ENCODE results near the gene SLBP. TPM values are rescaled to one million over a fixed set of nuclear protein-coding genes. Genes with fewer than 3 reads are reported as not detected.

The SLBP gene
- total RNA-seq, 1 experiment from 2014 or later = 43.5 TPM

- no peaks in the 10 kb centered on the region for H3K36me3 Mint-ChIP-seq (ENCODE audit: insufficient read depth, unreplicated experiment)
- H3K27ac Mint-ChIP-seq (ENCODE audit: low read depth, unreplicated experiment) = peak overlapping the region; percentile 77
- intact Hi-C loops (cut with micrococcal nuclease) = no loop called here
- no peak for TF ChIP-seq CTCF (IDR thresholded peaks at IDR 0.05; ENCODE audit: unreplicated experiment)
- no peaks in the 10 kb centered on the region for H3K9me3 Mint-ChIP-seq (ENCODE audit: unreplicated experiment)
- TSS peak; percentile 58 for BruUV-seq (replicated peaks)
- CTCF ChIA-PET = interaction anchor here (0.9 to 1.9 kb wide), 3 partner anchors 10 to 54 kb away, joined by 3 to 12 read pairs (median 3); no protein-coding TSS in a partner anchor
- POLR2A ChIA-PET = interaction anchor here (0.6 to 2.0 kb wide), 11 partner anchors 10 to 579 kb away, joined by 3 to 8 read pairs (median 5); partner anchors contain the start of genes MXD4 and SLBP
- H3K27me3 Mint-ChIP-seq (ENCODE audit: insufficient read depth, unreplicated experiment) = no peaks in the 10 kb centered on the region
- peaks cover 10% of the 10 kb centered on the region for H3K4me1 Mint-ChIP-seq (ENCODE audit: insufficient read depth, unreplicated experiment)
- DNase-seq (ENCODE audit: unreplicated experiment) = peak; percentile 59
- peak overlapping the region; percentile 80 for H3K4me3 Mint-ChIP-seq (ENCODE audit: unreplicated experiment)
Measured at GRCh38 chr4:1683261-1683735, 28.8 kb downstream of the SLBP start.

GRCh38 chr4:1682860-1683259, 29.3 kb downstream of the SLBP start:
- no peak for TF ChIP-seq CTCF (IDR thresholded peaks at IDR 0.05; ENCODE audit: unreplicated experiment)
- Mint-ChIP-seq H3K4me1 (ENCODE audit: insufficient read depth, unreplicated experiment) (peaks cover 10% of the 10 kb centered on the region), H3K27ac (ENCODE audit: low read depth, unreplicated experiment) (peak overlapping the region; percentile 77), H3K4me3 (ENCODE audit: unreplicated experiment) (peak overlapping the region; percentile 80), H3K9me3 (ENCODE audit: unreplicated experiment) (no peaks in the 10 kb centered on the region), H3K36me3 (ENCODE audit: insufficient read depth, unreplicated experiment) (no peaks in the 10 kb centered on the region), H3K27me3 (ENCODE audit: insufficient read depth, unreplicated experiment) (no peaks in the 10 kb centered on the region)
- intact Hi-C loops (cut with micrococcal nuclease) = no loop called here
- POLR2A ChIA-PET = interaction anchor here (0.6 to 2.0 kb wide), 11 partner anchors 10 to 579 kb away, joined by 3 to 8 read pairs (median 4); partner anchors contain the start of genes MXD4 and SLBP
- no TSS peak for BruUV-seq (replicated peaks)
- DNase-seq (ENCODE audit: unreplicated experiment) = no peak
- CTCF ChIA-PET = interaction anchor here (0.9 to 1.9 kb wide), 3 partner anchors 10 to 53 kb away, joined by 3 to 12 read pairs (median 3); no protein-coding TSS in a partner anchor

- intact Hi-C loops (cut with micrococcal nuclease) = no loop called here
- no peak overlapping the region for H3K4me3 Mint-ChIP-seq (ENCODE audit: unreplicated experiment)
- ChIA-PET POLR2A (interaction anchor here (0.7 kb wide), 1 partner anchor 352 kb away, joined by 3 read pairs; no protein-coding TSS in a partner anchor), CTCF (interaction anchor here (0.7 kb wide), 1 partner anchor 14 kb away, joined by 3 read pairs; no protein-coding TSS in a partner anchor)
- peaks cover 5% of the 10 kb centered on the region for H3K36me3 Mint-ChIP-seq (ENCODE audit: insufficient read depth, unreplicated experiment)
- no peaks in the 10 kb centered on the region for H3K27me3 Mint-ChIP-seq (ENCODE audit: insufficient read depth, unreplicated experiment)
- H3K27ac Mint-ChIP-seq (ENCODE audit: low read depth, unreplicated experiment) = no peak overlapping the region
- no peak for DNase-seq (ENCODE audit: unreplicated experiment)
- no TSS peak for BruUV-seq (replicated peaks)
- peaks cover 8% of the 10 kb centered on the region for H3K4me1 Mint-ChIP-seq (ENCODE audit: insufficient read depth, unreplicated experiment)
- TF ChIP-seq CTCF (IDR thresholded peaks at IDR 0.05; ENCODE audit: unreplicated experiment) = no peak
- H3K9me3 Mint-ChIP-seq (ENCODE audit: unreplicated experiment) = no peaks in the 10 kb centered on the region
Measured at GRCh38 chr4:1678244-1678643, 33.9 kb downstream of the SLBP start.

GRCh38 chr4:1676605-1677525, 35.3 kb downstream of the SLBP start:
- no peak for TF ChIP-seq CTCF (IDR thresholded peaks at IDR 0.05; ENCODE audit: unreplicated experiment)
- Mint-ChIP-seq H3K9me3 (ENCODE audit: unreplicated experiment) (no peaks in the 10 kb centered on the region), H3K4me3 (ENCODE audit: unreplicated experiment) (no peak overlapping the region), H3K27ac (ENCODE audit: low read depth, unreplicated experiment) (no peak overlapping the region), H3K27me3 (ENCODE audit: insufficient read depth, unreplicated experiment) (no peaks in the 10 kb centered on the region), H3K4me1 (ENCODE audit: insufficient read depth, unreplicated experiment) (no peaks in the 10 kb centered on the region), H3K36me3 (ENCODE audit: insufficient read depth, unreplicated experiment) (peaks cover 5% of the 10 kb centered on the region)
- intact Hi-C loops (cut with micrococcal nuclease) = no loop called here
- CTCF ChIA-PET = interaction anchor here (0.6 kb wide), 1 partner anchor 55 kb away, joined by 3 read pairs; no protein-coding TSS in a partner anchor
- POLR2A ChIA-PET = no interaction called here
- BruUV-seq (replicated peaks) = no TSS peak
- no peak for DNase-seq (ENCODE audit: unreplicated experiment)

All from MCF 10A (cell line).